Activated CD8-positive, alpha-beta T cell treated with anti-CD3 and anti-CD28 coated beads, Interleukin-2, amount 10 ng/mL, durations not matched to agents 7 days and 5 days (primary cell): ENCODE data around the gene MRC1. TPM values are rescaled to one million over a fixed set of nuclear protein-coding genes. Genes with fewer than 3 reads are reported as not detected.

Experiments used
- ATAC-seq: fragments of 150-1000 bp; cut with Tn5 transposase; one replicate; pipeline ENCODE4 v1.10.0; 2021; ENCODE audit warnings: moderate library complexity
- CTCF ChIA-PET: fragments of 350-600 bp; sonication (Branson Sonifier 250); formaldehyde crosslinking; loops from one replicate; lab custom pipeline; 2021; ENCODE audit warnings: antibody characterized with exemption; lab: Charles Lee
- POLR2A ChIA-PET: fragments of 350-600 bp; sonication (Branson Sonifier 250); formaldehyde crosslinking; loops from one replicate; lab custom pipeline; 2021; ENCODE audit warnings: antibody characterized with exemption; lab: Charles Lee
- DNase-seq: peaks from one replicate; pipeline ENCODE4 v3.0.0-alpha.2; 2020
- H3K27ac Mint-ChIP-seq: one replicate; pipeline ENCODE4 v1.8.0; 2021; ENCODE audit warnings: mild to moderate bottlenecking, mixed read lengths
- H3K27me3 Mint-ChIP-seq: one replicate; pipeline ENCODE4 v1.8.0; 2021; ENCODE audit warnings: low read depth, mixed read lengths
- H3K36me3 Mint-ChIP-seq: one replicate; pipeline ENCODE4 v1.8.0; 2021; ENCODE audit warnings: low read depth, mixed read lengths
- H3K4me1 Mint-ChIP-seq: one replicate; pipeline ENCODE4 v1.8.0; 2021; ENCODE audit warnings: low read depth, mixed read lengths
- H3K4me3 Mint-ChIP-seq: one replicate; pipeline ENCODE4 v1.8.0; 2021; ENCODE audit warnings: mild to moderate bottlenecking, mixed read lengths
- H3K9me3 Mint-ChIP-seq: one replicate; pipeline ENCODE4 v1.8.0; 2022; ENCODE audit warnings: mixed read lengths; ENCODE audit not compliant: insufficient read depth
- total RNA-seq, 2 experiments: library from RNA; stranded (reverse); gene quantifications; one replicate each; pipeline ENCODE4 v1.2.3, GENCODE V29; 2021

Gene MRC1
- total RNA-seq, 2 experiments from 2014 or later: not detected

GRCh38 chr10:17878896-17879295 lies 69.7 kb downstream of the MRC1 start:
- Mint-ChIP-seq H3K27me3 (no peaks in the 10 kb centered on the region), H3K4me1 (no peaks in the 10 kb centered on the region), H3K27ac (no peak overlapping the region), H3K4me3 (no peak overlapping the region), H3K36me3 (no peaks in the 10 kb centered on the region), H3K9me3 (no peaks in the 10 kb centered on the region)
- ATAC-seq (no peak), DNase-seq (no peak)
- CTCF ChIA-PET: no interaction called here
- POLR2A ChIA-PET: no interaction called here

- DNase-seq: no peak
- Mint-ChIP-seq H3K27ac (no peak overlapping the region), H3K4me3 (no peak overlapping the region), H3K4me1 (no peaks in the 10 kb centered on the region), H3K9me3 (no peaks in the 10 kb centered on the region), H3K36me3 (no peaks in the 10 kb centered on the region), H3K27me3 (no peaks in the 10 kb centered on the region)
- ChIA-PET POLR2A (no interaction called here), CTCF (no interaction called here)
- no peak for ATAC-seq
Observed at GRCh38 chr10:17880601-17881000, 71.5 kb downstream of the MRC1 start.

GRCh38 chr10:17882557-17882956 lies 73.4 kb downstream of the MRC1 start:
- Mint-ChIP-seq H3K27ac (no peak overlapping the region), H3K9me3 (no peaks in the 10 kb centered on the region), H3K4me1 (no peaks in the 10 kb centered on the region), H3K36me3 (no peaks in the 10 kb centered on the region), H3K27me3 (no peaks in the 10 kb centered on the region), H3K4me3 (no peak overlapping the region)
- no peak for DNase-seq
- CTCF ChIA-PET: no interaction called here
- ATAC-seq: no peak
- POLR2A ChIA-PET: no interaction called here

GRCh38 chr10:17883621-17884020 lies 74.5 kb downstream of the MRC1 start:
- Mint-ChIP-seq H3K27me3 (no peaks in the 10 kb centered on the region), H3K4me1 (no peaks in the 10 kb centered on the region), H3K4me3 (no peak overlapping the region)

GRCh38 chr10:17888189-17888588 lies 79.0 kb downstream of the MRC1 start:
- ATAC-seq: no peak
- CTCF ChIA-PET: no interaction called here

More at GRCh38 chr10:17883621-17884020, 74.5 kb downstream of the MRC1 start:
- H3K27ac Mint-ChIP-seq: no peak overlapping the region
- H3K36me3 Mint-ChIP-seq: no peaks in the 10 kb centered on the region
- DNase-seq (no peak), ATAC-seq (no peak)
- POLR2A ChIA-PET: no interaction called here
- no peaks in the 10 kb centered on the region for H3K9me3 Mint-ChIP-seq
- CTCF ChIA-PET: no interaction called here

GRCh38 chr10:17891435-17891834 lies 82.3 kb downstream of the MRC1 start:
- ChIA-PET CTCF (no interaction called here), POLR2A (no interaction called here)
- Mint-ChIP-seq H3K27me3 (no peaks in the 10 kb centered on the region), H3K4me1 (no peaks in the 10 kb centered on the region), H3K4me3 (no peak overlapping the region), H3K27ac (no peak overlapping the region), H3K9me3 (no peaks in the 10 kb centered on the region), H3K36me3 (no peaks in the 10 kb centered on the region)
- no peak for ATAC-seq
- DNase-seq: no peak

More at GRCh38 chr10:17888189-17888588, 79.0 kb downstream of the MRC1 start:
- Mint-ChIP-seq H3K36me3 (no peaks in the 10 kb centered on the region), H3K27me3 (no peaks in the 10 kb centered on the region), H3K27ac (no peak overlapping the region), H3K9me3 (no peaks in the 10 kb centered on the region), H3K4me1 (no peaks in the 10 kb centered on the region), H3K4me3 (no peak overlapping the region)
- POLR2A ChIA-PET: no interaction called here
- DNase-seq: no peak

GRCh38 chr10:17904564-17904963 lies 95.4 kb downstream of the MRC1 start:
- no peak for ATAC-seq
- ChIA-PET POLR2A (no interaction called here), CTCF (no interaction called here)
- Mint-ChIP-seq H3K9me3 (no peaks in the 10 kb centered on the region), H3K4me1 (no peaks in the 10 kb centered on the region), H3K27ac (no peak overlapping the region), H3K27me3 (no peaks in the 10 kb centered on the region), H3K36me3 (no peaks in the 10 kb centered on the region), H3K4me3 (no peak overlapping the region)
- DNase-seq: no peak

GRCh38 chr10:17905491-17905890 lies 96.3 kb downstream of the MRC1 start:
- POLR2A ChIA-PET: no interaction called here
- no peaks in the 10 kb centered on the region for H3K4me1 Mint-ChIP-seq
- H3K9me3 Mint-ChIP-seq: no peaks in the 10 kb centered on the region
- ATAC-seq: no peak
- no peaks in the 10 kb centered on the region for H3K36me3 Mint-ChIP-seq
- no peak overlapping the region for H3K4me3 Mint-ChIP-seq
- CTCF ChIA-PET: no interaction called here
- no peak for DNase-seq
- H3K27me3 Mint-ChIP-seq: no peaks in the 10 kb centered on the region
- no peak overlapping the region for H3K27ac Mint-ChIP-seq

- Mint-ChIP-seq H3K27me3 (no peaks in the 10 kb centered on the region), H3K27ac (no peak overlapping the region), H3K4me3 (no peak overlapping the region), H3K36me3 (no peaks in the 10 kb centered on the region), H3K4me1 (no peaks in the 10 kb centered on the region), H3K9me3 (no peaks in the 10 kb centered on the region)
- DNase-seq (no peak), ATAC-seq (no peak)
- ChIA-PET POLR2A (no interaction called here), CTCF (no interaction called here)
Observed at GRCh38 chr10:17906002-17906401, 96.9 kb downstream of the MRC1 start.

- no peaks in the 10 kb centered on the region for H3K4me1 Mint-ChIP-seq
- no peak overlapping the region for H3K4me3 Mint-ChIP-seq
- DNase-seq (no peak), ATAC-seq (no peak)
- ChIA-PET POLR2A (no interaction called here), CTCF (no interaction called here)
- no peaks in the 10 kb centered on the region for H3K36me3 Mint-ChIP-seq
- no peaks in the 10 kb centered on the region for H3K27me3 Mint-ChIP-seq
- no peak overlapping the region for H3K27ac Mint-ChIP-seq
- no peaks in the 10 kb centered on the region for H3K9me3 Mint-ChIP-seq
Observed at GRCh38 chr10:17907641-17908040, 98.5 kb downstream of the MRC1 start.

- Mint-ChIP-seq H3K9me3 (no peaks in the 10 kb centered on the region), H3K4me1 (no peaks in the 10 kb centered on the region), H3K27ac (no peak overlapping the region), H3K4me3 (no peak overlapping the region), H3K36me3 (no peaks in the 10 kb centered on the region), H3K27me3 (no peaks in the 10 kb centered on the region)
- ATAC-seq (no peak), DNase-seq (peak; percentile 23)
- ChIA-PET POLR2A (no interaction called here), CTCF (no interaction called here)
Observed at GRCh38 chr10:17910125-17910789, 101.1 kb downstream of the MRC1 start.

GRCh38 chr10:17912754-17913153 lies 103.6 kb downstream of the MRC1 start:
- ChIA-PET POLR2A (no interaction called here), CTCF (no interaction called here)
- H3K36me3 Mint-ChIP-seq: no peaks in the 10 kb centered on the region
- DNase-seq (no peak), ATAC-seq (no peak)
- no peaks in the 10 kb centered on the region for H3K27me3 Mint-ChIP-seq
- no peak overlapping the region for H3K27ac Mint-ChIP-seq
- H3K4me1 Mint-ChIP-seq: no peaks in the 10 kb centered on the region
- H3K4me3 Mint-ChIP-seq: no peak overlapping the region
- no peaks in the 10 kb centered on the region for H3K9me3 Mint-ChIP-seq

GRCh38 chr10:17913604-17914003 lies 104.5 kb downstream of the MRC1 start:
- no peak overlapping the region for H3K27ac Mint-ChIP-seq
- no peaks in the 10 kb centered on the region for H3K36me3 Mint-ChIP-seq
- DNase-seq (no peak), ATAC-seq (no peak)
- no peaks in the 10 kb centered on the region for H3K9me3 Mint-ChIP-seq
- no peak overlapping the region for H3K4me3 Mint-ChIP-seq
- ChIA-PET CTCF (no interaction called here), POLR2A (no interaction called here)
- H3K4me1 Mint-ChIP-seq: no peaks in the 10 kb centered on the region
- H3K27me3 Mint-ChIP-seq: no peaks in the 10 kb centered on the region
